ENCODE data around the gene MORN1. TPM values are rescaled to one million over a fixed set of nuclear protein-coding genes. Genes with fewer than 3 reads are reported as not detected.

Gene MORN1
- polyA plus RNA-seq, 1 experiment: 3.7 TPM

GRCh38 chr1:2320760-2321667 lies 70.3 kb downstream of the MORN1 start:
- no peak overlapping the region for H3K4me3 ChIP-seq (ENCODE audit: low read depth, low read length)
- no peak for DNase-seq (ENCODE audit: low read depth)

DNA sequence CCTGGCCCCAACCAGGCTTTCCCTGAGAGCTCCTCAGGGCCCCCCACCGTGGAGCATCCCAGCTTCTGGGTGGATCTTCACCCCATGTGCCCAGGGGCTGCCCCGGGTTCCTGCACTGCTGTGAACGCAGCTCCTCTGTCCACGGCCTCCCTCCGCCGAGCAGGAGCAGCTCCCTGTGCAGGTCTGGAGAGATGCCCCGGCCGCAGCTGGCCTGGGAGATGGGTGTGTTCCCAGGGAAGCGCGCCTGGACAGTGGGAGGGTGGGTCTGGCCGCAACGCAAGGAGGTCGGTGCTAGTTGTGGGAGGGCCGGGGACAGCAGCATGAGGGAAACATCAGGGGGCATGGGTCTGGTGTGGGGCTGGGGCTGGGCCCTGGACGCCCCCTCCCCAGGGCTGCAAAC lies 71.3 kb downstream of the MORN1 start:
- no peak overlapping the region for H3K4me3 ChIP-seq (ENCODE audit: low read depth, low read length)
- no peak for DNase-seq (ENCODE audit: low read depth)
- peaks cover 3% of the 10 kb centered on the region for H3K27me3 ChIP-seq (ENCODE audit: control insufficient read depth, insufficient read depth, low read length)
- CTCF ChIA-PET: interaction anchor here (1.3 kb wide), 1 partner anchor 11 kb away, joined by 3 read pairs; no protein-coding TSS in a partner anchor
- no peak for TF ChIP-seq CTCF (IDR thresholded peaks at IDR 0.05; ENCODE audit: insufficient read depth, low read depth, low read length)
- POLR2A ChIA-PET: no interaction called here
- H3K36me3 ChIP-seq (ENCODE audit: control insufficient read depth, insufficient read depth, low read length): no peaks in the 10 kb centered on the region

More at GRCh38 chr1:2320760-2321667, 70.3 kb downstream of the MORN1 start:
- Histone ChIP-seq H3K27me3 (ENCODE audit: control insufficient read depth, insufficient read depth, low read length) (peaks cover 3% of the 10 kb centered on the region), H3K36me3 (ENCODE audit: control insufficient read depth, insufficient read depth, low read length) (no peaks in the 10 kb centered on the region)
- ChIA-PET POLR2A (no interaction called here), CTCF (interaction anchor here (1.2 to 1.5 kb wide), 2 partner anchors 9 to 60 kb away, joined by 3 read pairs; no protein-coding TSS in a partner anchor)
- no peak for TF ChIP-seq CTCF (IDR thresholded peaks at IDR 0.05; ENCODE audit: insufficient read depth, low read depth, low read length)

- no peaks in the 10 kb centered on the region for H3K27me3 ChIP-seq (ENCODE audit: control insufficient read depth, insufficient read depth, low read length)
- no peak overlapping the region for H3K4me3 ChIP-seq (ENCODE audit: low read depth, low read length)
- no peak for DNase-seq (ENCODE audit: low read depth)
- H3K36me3 ChIP-seq (ENCODE audit: control insufficient read depth, insufficient read depth, low read length): no peaks in the 10 kb centered on the region
- no peak for TF ChIP-seq CTCF (IDR thresholded peaks at IDR 0.05; ENCODE audit: insufficient read depth, low read depth, low read length)
- ChIA-PET POLR2A (no interaction called here), CTCF (interaction anchor here (1.3 kb wide), 1 partner anchor 11 kb away, joined by 3 read pairs; no protein-coding TSS in a partner anchor)
Measured at GRCh38 chr1:2319291-2319690, 72.1 kb downstream of the MORN1 start.

GRCh38 chr1:2318314-2319278 lies 72.8 kb downstream of the MORN1 start:
- TF ChIP-seq CTCF (IDR thresholded peaks at IDR 0.05; ENCODE audit: insufficient read depth, low read depth, low read length): no peak
- ChIA-PET POLR2A (no interaction called here), CTCF (interaction anchor here (1.3 kb wide), 1 partner anchor 12 kb away, joined by 3 read pairs; no protein-coding TSS in a partner anchor)
- no peak for DNase-seq (ENCODE audit: low read depth)
- H3K36me3 ChIP-seq (ENCODE audit: control insufficient read depth, insufficient read depth, low read length): no peaks in the 10 kb centered on the region
- H3K27me3 ChIP-seq (ENCODE audit: control insufficient read depth, insufficient read depth, low read length): no peaks in the 10 kb centered on the region
- no peak overlapping the region for H3K4me3 ChIP-seq (ENCODE audit: low read depth, low read length)
